ENCODE results near the gene KDM2B.

DNA sequence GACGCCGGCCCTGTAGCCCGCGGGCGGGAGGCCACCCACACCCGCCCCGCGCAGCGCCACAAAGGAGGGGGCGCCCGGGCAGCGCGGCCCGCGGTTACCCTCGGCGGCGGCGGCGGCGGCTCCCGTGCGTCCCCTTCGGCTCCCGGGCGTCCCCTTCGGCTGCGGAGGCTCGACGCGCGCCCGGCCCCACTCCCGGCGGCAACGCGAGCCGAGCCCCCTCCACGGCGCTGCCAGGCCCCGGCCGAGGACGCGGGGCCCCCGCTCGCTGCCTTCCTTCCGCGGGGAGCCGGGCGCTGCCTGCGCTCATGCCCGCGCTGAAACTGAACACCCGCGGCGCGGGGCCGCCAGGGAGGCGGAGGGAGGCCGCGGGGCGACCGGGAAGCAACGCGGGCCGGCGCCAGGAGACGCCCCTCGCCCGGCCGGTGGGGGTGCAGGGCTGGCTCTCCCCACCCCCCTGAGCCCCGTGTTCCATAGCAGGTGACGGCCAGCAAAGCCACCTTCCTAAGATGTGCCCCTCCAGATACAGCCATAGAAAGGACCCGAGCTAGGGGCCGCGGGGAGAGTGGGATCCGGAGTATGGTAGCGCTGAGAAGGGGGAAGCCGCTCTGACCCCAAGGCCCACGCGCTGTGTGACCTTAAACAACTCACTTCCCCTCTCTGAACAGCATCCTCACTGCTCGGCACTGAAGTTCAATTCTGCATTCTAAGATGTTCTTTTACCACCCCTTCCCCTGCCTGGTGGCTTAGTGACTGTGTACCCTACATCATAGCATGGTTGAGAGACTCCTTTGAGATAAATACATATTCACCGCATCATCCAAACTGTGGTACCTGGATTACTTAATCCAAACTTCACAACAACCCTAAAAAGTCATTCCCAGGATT, 42.8 kb downstream of the KDM2B start:
- TF ChIP-seq, protein P1, sequence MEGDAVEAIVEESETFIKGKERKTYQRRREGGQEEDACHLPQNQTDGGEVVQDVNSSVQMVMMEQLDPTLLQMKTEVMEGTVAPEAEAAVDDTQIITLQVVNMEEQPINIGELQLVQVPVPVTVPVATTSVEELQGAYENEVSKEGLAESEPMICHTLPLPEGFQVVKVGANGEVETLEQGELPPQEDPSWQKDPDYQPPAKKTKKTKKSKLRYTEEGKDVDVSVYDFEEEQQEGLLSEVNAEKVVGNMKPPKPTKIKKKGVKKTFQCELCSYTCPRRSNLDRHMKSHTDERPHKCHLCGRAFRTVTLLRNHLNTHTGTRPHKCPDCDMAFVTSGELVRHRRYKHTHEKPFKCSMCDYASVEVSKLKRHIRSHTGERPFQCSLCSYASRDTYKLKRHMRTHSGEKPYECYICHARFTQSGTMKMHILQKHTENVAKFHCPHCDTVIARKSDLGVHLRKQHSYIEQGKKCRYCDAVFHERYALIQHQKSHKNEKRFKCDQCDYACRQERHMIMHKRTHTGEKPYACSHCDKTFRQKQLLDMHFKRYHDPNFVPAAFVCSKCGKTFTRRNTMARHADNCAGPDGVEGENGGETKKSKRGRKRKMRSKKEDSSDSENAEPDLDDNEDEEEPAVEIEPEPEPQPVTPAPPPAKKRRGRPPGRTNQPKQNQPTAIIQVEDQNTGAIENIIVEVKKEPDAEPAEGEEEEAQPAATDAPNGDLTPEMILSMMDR (IDR thresholded peaks at IDR 0.05; ENCODE audit: low read depth, low read length): no peak
- TF ChIP-seq MYC (IDR thresholded peaks at IDR 0.05; ENCODE audit: low read depth, low read length): peak; percentile 40; the same call in 1 of the 2 replicates

Measured in NB4 (cell line).